Keratinocyte (primary cell): ENCODE results near the gene ST3GAL2. TPM values are rescaled to one million over a fixed set of nuclear protein-coding genes. Genes with fewer than 3 reads are reported as not detected.
A peak's percentile ranks its signal among the peaks of the same experiment; 100 is the strongest.

ENCODE experiments used
- DNase-seq: peaks from one replicate; pipeline ENCODE4 v3.0.0-alpha.2; 2011; ENCODE audit warnings: low read depth, missing footprints, low spot score
- FAIRE-seq: peaks from 2 replicates; lab custom pipeline; 2011; peaks lifted over from hg19 to GRCh38; lab: Jason Lieb, UNC
- H2AFZ ChIP-seq: 2 replicates; pipeline ENCODE4 v1.6.0; 2012; ENCODE audit warnings: low read length, control low read depth, inconsistent platforms; ENCODE audit not compliant: control insufficient read depth
- H3K27ac ChIP-seq: 2 replicates; pipeline ENCODE4 v1.5.1; 2011; ENCODE audit warnings: low read length; ENCODE audit not compliant: control insufficient read depth, insufficient read depth
- H3K27me3 ChIP-seq: 3 replicates; pipeline ENCODE4 v1.6.0; 2011; ENCODE audit warnings: low read length; ENCODE audit not compliant: control insufficient read depth, insufficient read depth; ENCODE audit errors: extremely low read depth
- H3K36me3 ChIP-seq, 2 experiments: 2 replicates in 1 of 2; 3 replicates in 1 of 2; pipeline ENCODE4 v1.5.1; 2011; ENCODE audit warnings: low read length in 2 of 2, mild to moderate bottlenecking in 1 of 2; ENCODE audit not compliant: control insufficient read depth in 2 of 2, insufficient read depth in 2 of 2; ENCODE audit errors: extremely low read depth in 1 of 2
- H3K4me1 ChIP-seq: 3 replicates; pipeline ENCODE4 v1.5.1; 2011; ENCODE audit warnings: low read length; ENCODE audit not compliant: control insufficient read depth, insufficient read depth; ENCODE audit errors: extremely low read depth
- H3K4me2 ChIP-seq: 3 replicates; pipeline ENCODE4 v1.6.0; 2011; ENCODE audit warnings: low read depth, low read length; ENCODE audit not compliant: control insufficient read depth, insufficient read depth; ENCODE audit errors: extremely low read depth
- H3K4me3 ChIP-seq, 3 experiments: fragments of 200-600 bp in 1 of 3; sonication (generic) in 1 of 3; 2 replicates in 2 of 3; 3 replicates in 1 of 3; pipeline ENCODE4 v1.5.1; 2011 to 2016; ENCODE audit warnings: low read length in 3 of 3, mild to moderate bottlenecking in 3 of 3, control low read depth in 2 of 3, inconsistent platforms in 1 of 3, low read depth in 1 of 3, mixed read lengths in 1 of 3, mixed run types in 1 of 3, moderate library complexity in 1 of 3; ENCODE audit not compliant: control insufficient read depth in 2 of 3, insufficient read depth in 2 of 3; ENCODE audit errors: extremely low read depth in 1 of 3
- H3K79me2 ChIP-seq: 2 replicates; pipeline ENCODE4 v1.6.0; 2012; ENCODE audit warnings: low read length; ENCODE audit not compliant: control insufficient read depth, insufficient read depth
- H3K9ac ChIP-seq: 3 replicates; pipeline ENCODE4 v1.6.0; 2011; ENCODE audit warnings: low read length; ENCODE audit not compliant: control insufficient read depth, insufficient read depth; ENCODE audit errors: extremely low read depth
- H3K9me1 ChIP-seq: 3 replicates; pipeline ENCODE4 v1.6.0; 2011; ENCODE audit warnings: low read length; ENCODE audit not compliant: control insufficient read depth, insufficient read depth; ENCODE audit errors: extremely low read depth
- H3K9me3 ChIP-seq: 2 replicates; pipeline ENCODE4 v1.5.1; 2012; ENCODE audit warnings: low read depth, low read length; ENCODE audit not compliant: control insufficient read depth
- H4K20me1 ChIP-seq: 3 replicates; pipeline ENCODE4 v1.6.0; 2011; ENCODE audit warnings: low read length; ENCODE audit not compliant: control insufficient read depth, insufficient read depth; ENCODE audit errors: extremely low read depth
- CTCF ChIP-seq, 3 experiments: IDR thresholded peaks in 1 of 3; conservative IDR thresholded peaks in 1 of 3; optimal IDR thresholded peaks in 1 of 3; 2 replicates in 2 of 3; 3 replicates in 1 of 3; pipeline versions ENCODE3 to v1.5.1; 2011; ENCODE audit warnings: low read length in 3 of 3, mild to moderate bottlenecking in 3 of 3, moderate library complexity in 2 of 3, control low read depth in 1 of 3, inconsistent platforms in 1 of 3; ENCODE audit not compliant: insufficient read depth in 2 of 3; ENCODE audit errors: extremely low read depth in 1 of 3
- EZH2 ChIP-seq: IDR thresholded peaks from one replicate; pipeline ENCODE4 v1.6.1; 2012; ENCODE audit warnings: inconsistent platforms, mild to moderate bottlenecking, low read length, moderate library complexity
- dilution Hi-C: fragments of 300-500 bp; cut with MboI; formaldehyde crosslinking; loops from one replicate; pipeline ENCODE4 v1.7.0; 2020; ENCODE audit warnings: low sequenced_read_pairs; ENCODE audit not compliant: extremely low pct_ligation_motif_present
- polyA plus RNA-seq, 5 experiments: library from polyadenylated mRNA; depleted of rRNA in 3 of 5; stranded (reverse) in 3 of 5; stranded (forward) in 1 of 5; unstranded in 1 of 5; fragments of >200 nt; gene quantifications; 1 replicate in 1 of 5; 2 replicates in 3 of 5; 3 replicates in 1 of 5; pipeline versions ENCODE4 v1.2.1 to v1.2.3, GENCODE V29; 2011 to 2012; ENCODE audit warnings: missing spikeins in 2 of 5, low read depth in 1 of 5, low replicate concordance in 1 of 5

Gene ST3GAL2
- polyA plus RNA-seq, 1 donor (not counting 4 experiments of a cell fraction or from before 2014, with no cell fraction given), result 4.0 TPM

- no peak overlapping the region for H2AFZ ChIP-seq
- H3K9me3 ChIP-seq, result no peaks in the 10 kb centered on the region
- H3K36me3 ChIP-seq, result peaks cover 2 to 7% of the 10 kb centered on the region in 2 experiments
- dilution Hi-C loops, result no loop called here
- no peaks in the 10 kb centered on the region for H3K9me1 ChIP-seq
- no peak overlapping the region for H3K9ac ChIP-seq
- no peak overlapping the region for H3K4me3 ChIP-seq
- DNase-seq (no peak), FAIRE-seq (no peak)
- H3K4me1 ChIP-seq, result peaks cover 43% of the 10 kb centered on the region
- H3K4me2 ChIP-seq, result no peak overlapping the region
- H3K79me2 ChIP-seq, result no peaks in the 10 kb centered on the region
- no peaks in the 10 kb centered on the region for H3K27me3 ChIP-seq
- TF ChIP-seq EZH2 (no peak), CTCF (optimal IDR thresholded peaks at IDR 0.05 in 1 of 3, IDR thresholded peaks at IDR 0.05 in 1 of 3, conservative IDR thresholded peaks at IDR 0.05 in 1 of 3; ENCODE audit: extremely low read depth in 1 of 3, insufficient read depth in 2 of 3, low read length in 3 of 3) (no peak)
- H4K20me1 ChIP-seq, result no peaks in the 10 kb centered on the region
- no peak overlapping the region for H3K27ac ChIP-seq
Measured at GRCh38 chr16:70474320-70475053, 35.6 kb upstream of the ST3GAL2 start.

GRCh38 chr16:70473446-70474319, 34.8 kb upstream of the ST3GAL2 start:
- Histone ChIP-seq H3K9ac (no peak overlapping the region), H3K36me3 (peaks cover 0 to 7% of the 10 kb centered on the region in 2 experiments), H3K27ac (no peak overlapping the region), H3K9me3 (no peaks in the 10 kb centered on the region), H3K4me3 (no peak overlapping the region), H3K79me2 (no peaks in the 10 kb centered on the region), H3K27me3 (no peaks in the 10 kb centered on the region), H2AFZ (no peak overlapping the region), H3K4me2 (no peak overlapping the region), H4K20me1 (no peaks in the 10 kb centered on the region), H3K9me1 (no peaks in the 10 kb centered on the region), H3K4me1 (peaks cover 35% of the 10 kb centered on the region)
- FAIRE-seq (no peak), DNase-seq (no peak)
- no peak for TF ChIP-seq EZH2
- TF ChIP-seq CTCF (optimal IDR thresholded peaks at IDR 0.05 in 1 of 3, IDR thresholded peaks at IDR 0.05 in 1 of 3, conservative IDR thresholded peaks at IDR 0.05 in 1 of 3; ENCODE audit: extremely low read depth in 1 of 3, insufficient read depth in 2 of 3, low read length in 3 of 3), result peak in 1 of 3 experiments; percentile 29
- dilution Hi-C loops, result no loop called here
